Neural cell (in vitro differentiated cells): ENCODE data around the gene MAP2K7. TPM values are rescaled to one million over a fixed set of nuclear protein-coding genes. Genes with fewer than 3 reads are reported as not detected.

ENCODE experiments used
- H2AFZ ChIP-seq: fragments of 200-600, 300-800 bp; sonication (generic), shearing (Covaris generic); 2 replicates; pipeline ENCODE4 v1.6.0; 2014; ENCODE audit warnings: low read depth, mild to moderate bottlenecking, antibody characterized with exemption, low read length, moderate library complexity
- H3F3A ChIP-seq: fragments of 200-600 bp; shearing (Covaris generic); 2 replicates; pipeline ENCODE4 v1.6.1; 2016; ENCODE audit warnings: mild to moderate bottlenecking, moderate library complexity, mixed read lengths, antibody characterized with exemption, low read length; ENCODE audit not compliant: insufficient read depth, poor library complexity, severe bottlenecking
- H3K27ac ChIP-seq: fragments of 200-600, 300-800 bp; sonication (generic), shearing (Covaris generic); 2 replicates; pipeline ENCODE4 v1.5.1; 2014; ENCODE audit warnings: mild to moderate bottlenecking, low read length, moderate library complexity
- H3K27me3 ChIP-seq: fragments of 300-800, 200-600 bp; sonication (generic), shearing (Covaris generic); 2 replicates; pipeline ENCODE4 v1.6.0; 2014; ENCODE audit warnings: mild to moderate bottlenecking, low read depth, low read length, moderate library complexity; ENCODE audit not compliant: insufficient read depth
- H3K36me3 ChIP-seq: fragments of 300-800, 200-600 bp; sonication (generic), shearing (Covaris generic); 2 replicates; pipeline ENCODE4 v1.5.1; 2014; ENCODE audit warnings: mild to moderate bottlenecking, antibody characterized with exemption, low read length, moderate library complexity; ENCODE audit not compliant: insufficient read depth
- H3K4me2 ChIP-seq: fragments of 300-800, 200-600 bp; sonication (generic), shearing (Covaris generic); 2 replicates; pipeline ENCODE4 v1.6.0; 2014; ENCODE audit warnings: mild to moderate bottlenecking, low read length
- H3K4me3 ChIP-seq: fragments of 300-800, 200-600 bp; sonication (generic), shearing (Covaris generic); 2 replicates; pipeline ENCODE4 v1.5.1; 2014; ENCODE audit warnings: mild to moderate bottlenecking, low read length, moderate library complexity
- H3K79me2 ChIP-seq: fragments of 200-600 bp; shearing (Covaris generic); replicated peaks from 2 replicates; pipeline ENCODE4 v1.6.0; 2014; ENCODE audit warnings: mild to moderate bottlenecking, low read length, moderate library complexity; ENCODE audit not compliant: insufficient read depth
- H3K9ac ChIP-seq: fragments of 300-800, 200-600 bp; sonication (generic), shearing (Covaris generic); 2 replicates; pipeline ENCODE4 v1.6.1; 2016; ENCODE audit warnings: mild to moderate bottlenecking, low read length, mixed read lengths
- H3K9me2 ChIP-seq: fragments of 200-600 bp; shearing (Covaris generic); 2 replicates; pipeline ENCODE4 v1.6.1; 2016; ENCODE audit warnings: mild to moderate bottlenecking, low read length, mixed read lengths; ENCODE audit not compliant: insufficient read depth
- H3K9me3 ChIP-seq: fragments of 200-600, 300-800 bp; sonication (generic), shearing (Covaris generic); 2 replicates; pipeline ENCODE4 v1.6.1; 2016; ENCODE audit warnings: mild to moderate bottlenecking, mixed run types, low read length, moderate library complexity, mixed read lengths
- H4K20me1 ChIP-seq: fragments of 200-600 bp; shearing (Covaris generic); 2 replicates; pipeline ENCODE4 v1.6.1; 2016; ENCODE audit warnings: mild to moderate bottlenecking, mixed run types; ENCODE audit not compliant: insufficient read depth
- EP300 ChIP-seq: fragments of 450-650 bp; conservative IDR thresholded peaks from 2 replicates; pipeline ENCODE4 v1.6.1; 2014; ENCODE audit warnings: antibody characterized with exemption, mild to moderate bottlenecking, moderate library complexity; ENCODE audit not compliant: poor library complexity, severe bottlenecking
- EZH2 ChIP-seq: fragments of 200-600, 300-800 bp; shearing (Covaris generic), sonication (generic); IDR thresholded peaks from 2 replicates; pipeline ENCODE4 v1.6.1; 2014; ENCODE audit warnings: antibody characterized with exemption, low read length, borderline replicate concordance, mild to moderate bottlenecking; ENCODE audit not compliant: insufficient read depth, poor library complexity, severe bottlenecking
- MXI1 ChIP-seq: fragments of 450-650 bp; conservative IDR thresholded peaks from 2 replicates; pipeline ENCODE4 v1.6.1; 2014; ENCODE audit warnings: antibody characterized with exemption, mild to moderate bottlenecking; ENCODE audit not compliant: poor library complexity, severe bottlenecking
- POLR2AphosphoS5 ChIP-seq: IDR thresholded peaks from 2 replicates; pipeline ENCODE4 v1.6.1; 2012
- RAD21 ChIP-seq: fragments of 450-650 bp; conservative IDR thresholded peaks from 2 replicates; pipeline ENCODE4 v1.6.1; 2014; ENCODE audit warnings: antibody characterized with exemption, mild to moderate bottlenecking, moderate library complexity
- SMC3 ChIP-seq: fragments of 450-650 bp; conservative IDR thresholded peaks from 2 replicates; pipeline ENCODE4 v1.6.1; 2014; ENCODE audit warnings: antibody characterized with exemption, mild to moderate bottlenecking, moderate library complexity; ENCODE audit not compliant: poor library complexity
- TAF1 ChIP-seq: IDR thresholded peaks from 2 replicates; pipeline ENCODE4 v1.6.1; 2012; ENCODE audit warnings: low read depth
- polyA plus RNA-seq: library from polyadenylated mRNA; depleted of rRNA; stranded (reverse); fragments of >200 nt; gene quantifications from 2 replicates; pipeline ENCODE4 v1.2.3, GENCODE V29; 2014
- TF ChIP-seq, protein P1 (sequence below): IDR thresholded peaks from 2 replicates; pipeline ENCODE4 v1.6.1; 2012; ENCODE audit warnings: borderline replicate concordance
- TF ChIP-seq, protein P2 (sequence below): fragments of 450-650 bp; IDR thresholded peaks from 2 replicates; pipeline ENCODE4 v1.5.1; 2014; ENCODE audit warnings: antibody characterized with exemption, mild to moderate bottlenecking, moderate library complexity; ENCODE audit not compliant: poor library complexity, severe bottlenecking

The MAP2K7 gene
- polyA plus RNA-seq, 1 donor from 2014 or later: 9.2 TPM

DNA sequence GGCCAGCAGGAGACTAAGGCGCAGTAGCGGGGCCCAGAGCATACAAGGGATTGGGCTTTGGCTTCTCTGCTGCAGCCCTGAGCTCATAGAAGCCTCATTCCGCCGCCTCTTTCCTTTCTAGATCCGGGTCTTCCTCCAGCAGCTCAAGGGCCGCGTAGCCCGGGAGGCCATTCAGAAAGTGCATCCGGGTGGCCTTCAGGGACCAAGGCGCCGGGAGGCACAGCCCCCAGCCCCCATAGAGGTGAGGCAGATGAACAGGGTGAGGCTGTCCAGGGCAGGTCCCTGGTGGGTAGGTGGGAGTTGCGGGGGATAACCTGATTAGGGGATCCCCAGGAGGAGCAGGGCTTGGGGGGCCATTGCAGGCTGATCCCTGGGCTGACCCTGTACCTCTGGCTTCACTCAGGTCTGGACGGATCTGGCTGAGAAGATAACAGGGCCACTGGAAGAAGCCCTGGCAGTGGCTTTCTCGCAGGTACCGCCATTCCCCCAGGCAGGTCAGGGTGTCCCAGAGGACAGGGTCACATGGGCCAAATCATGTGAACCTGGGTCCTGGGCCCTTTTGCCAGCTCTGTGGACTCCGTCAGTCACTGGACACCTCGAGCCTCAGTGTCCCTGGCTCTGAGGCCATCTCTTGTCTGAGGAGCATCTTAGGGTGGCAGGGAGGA is 17.8 kb downstream of the MAP2K7 start:
- Histone ChIP-seq H3K27me3 (peaks cover 24% of the 10 kb centered on the region), H3K9ac (peak overlapping the region; percentile 26), H3K4me3 (peak overlapping the region; percentile 85), H2AFZ (no peak overlapping the region), H3K9me3 (no peaks in the 10 kb centered on the region), H3F3A (no peaks in the 10 kb centered on the region), H3K4me2 (peak overlapping the region; percentile 13), H3K79me2 (peaks cover 14% of the 10 kb centered on the region), H3K9me2 (no peaks in the 10 kb centered on the region), H4K20me1 (peaks cover 10% of the 10 kb centered on the region), H3K36me3 (no peaks in the 10 kb centered on the region), H3K27ac (peak overlapping the region; percentile 49)
- no peak for TF ChIP-seq SMC3
- TF ChIP-seq, protein P1, sequence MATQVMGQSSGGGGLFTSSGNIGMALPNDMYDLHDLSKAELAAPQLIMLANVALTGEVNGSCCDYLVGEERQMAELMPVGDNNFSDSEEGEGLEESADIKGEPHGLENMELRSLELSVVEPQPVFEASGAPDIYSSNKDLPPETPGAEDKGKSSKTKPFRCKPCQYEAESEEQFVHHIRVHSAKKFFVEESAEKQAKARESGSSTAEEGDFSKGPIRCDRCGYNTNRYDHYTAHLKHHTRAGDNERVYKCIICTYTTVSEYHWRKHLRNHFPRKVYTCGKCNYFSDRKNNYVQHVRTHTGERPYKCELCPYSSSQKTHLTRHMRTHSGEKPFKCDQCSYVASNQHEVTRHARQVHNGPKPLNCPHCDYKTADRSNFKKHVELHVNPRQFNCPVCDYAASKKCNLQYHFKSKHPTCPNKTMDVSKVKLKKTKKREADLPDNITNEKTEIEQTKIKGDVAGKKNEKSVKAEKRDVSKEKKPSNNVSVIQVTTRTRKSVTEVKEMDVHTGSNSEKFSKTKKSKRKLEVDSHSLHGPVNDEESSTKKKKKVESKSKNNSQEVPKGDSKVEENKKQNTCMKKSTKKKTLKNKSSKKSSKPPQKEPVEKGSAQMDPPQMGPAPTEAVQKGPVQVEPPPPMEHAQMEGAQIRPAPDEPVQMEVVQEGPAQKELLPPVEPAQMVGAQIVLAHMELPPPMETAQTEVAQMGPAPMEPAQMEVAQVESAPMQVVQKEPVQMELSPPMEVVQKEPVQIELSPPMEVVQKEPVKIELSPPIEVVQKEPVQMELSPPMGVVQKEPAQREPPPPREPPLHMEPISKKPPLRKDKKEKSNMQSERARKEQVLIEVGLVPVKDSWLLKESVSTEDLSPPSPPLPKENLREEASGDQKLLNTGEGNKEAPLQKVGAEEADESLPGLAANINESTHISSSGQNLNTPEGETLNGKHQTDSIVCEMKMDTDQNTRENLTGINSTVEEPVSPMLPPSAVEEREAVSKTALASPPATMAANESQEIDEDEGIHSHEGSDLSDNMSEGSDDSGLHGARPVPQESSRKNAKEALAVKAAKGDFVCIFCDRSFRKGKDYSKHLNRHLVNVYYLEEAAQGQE: no peak
- no peak for TF ChIP-seq TAF1
- TF ChIP-seq POLR2AphosphoS5: no peak
- TF ChIP-seq EZH2: no peak
- TF ChIP-seq MXI1: no peak
- TF ChIP-seq RAD21: no peak
- TF ChIP-seq EP300: no peak

DNA sequence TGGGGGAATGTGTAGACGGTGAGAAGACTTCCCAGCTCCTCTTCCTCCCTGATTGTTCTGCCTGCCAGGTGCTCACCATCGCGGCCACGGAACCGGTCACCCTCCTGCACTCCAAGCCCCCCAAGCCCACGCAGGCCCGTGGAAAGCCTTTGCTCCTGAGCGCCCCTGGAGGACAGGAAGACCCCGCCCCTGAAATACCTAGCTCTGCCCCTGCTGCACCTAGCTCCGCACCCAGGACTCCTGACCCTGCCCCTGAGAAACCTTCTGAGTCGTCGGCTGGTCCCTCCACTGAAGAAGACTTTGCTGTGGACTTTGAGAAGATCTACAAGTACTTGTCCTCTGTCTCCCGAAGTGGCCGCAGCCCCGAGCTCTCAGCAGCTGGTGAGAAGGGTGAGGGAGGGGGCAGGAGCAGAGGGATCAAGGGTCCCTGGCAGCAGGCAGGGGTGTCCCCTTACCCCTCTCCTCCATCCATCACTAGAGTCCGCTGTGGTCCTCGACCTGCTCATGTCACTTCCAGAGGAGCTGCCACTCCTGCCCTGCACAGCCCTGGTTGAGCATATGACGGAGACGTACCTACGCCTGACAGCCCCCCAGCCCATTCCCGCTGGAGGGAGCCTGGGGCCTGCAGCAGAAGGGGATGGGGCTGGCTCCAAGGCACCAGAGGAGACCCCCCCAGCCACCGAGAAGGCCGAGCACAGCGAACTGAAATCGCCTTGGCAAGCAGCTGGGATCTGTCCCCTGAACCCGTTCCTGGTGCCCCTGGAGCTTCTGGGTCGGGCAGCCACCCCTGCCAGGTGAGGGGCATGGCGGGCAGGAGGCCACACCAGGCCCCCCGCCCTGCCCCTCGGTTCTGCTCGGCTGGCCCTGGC is 18.5 kb downstream of the MAP2K7 start:
- TF ChIP-seq EP300 (no peak), SMC3 (no peak), POLR2AphosphoS5 (no peak), RAD21 (no peak), EZH2 (no peak), MXI1 (no peak), TAF1 (no peak)
- TF ChIP-seq, protein P2, sequence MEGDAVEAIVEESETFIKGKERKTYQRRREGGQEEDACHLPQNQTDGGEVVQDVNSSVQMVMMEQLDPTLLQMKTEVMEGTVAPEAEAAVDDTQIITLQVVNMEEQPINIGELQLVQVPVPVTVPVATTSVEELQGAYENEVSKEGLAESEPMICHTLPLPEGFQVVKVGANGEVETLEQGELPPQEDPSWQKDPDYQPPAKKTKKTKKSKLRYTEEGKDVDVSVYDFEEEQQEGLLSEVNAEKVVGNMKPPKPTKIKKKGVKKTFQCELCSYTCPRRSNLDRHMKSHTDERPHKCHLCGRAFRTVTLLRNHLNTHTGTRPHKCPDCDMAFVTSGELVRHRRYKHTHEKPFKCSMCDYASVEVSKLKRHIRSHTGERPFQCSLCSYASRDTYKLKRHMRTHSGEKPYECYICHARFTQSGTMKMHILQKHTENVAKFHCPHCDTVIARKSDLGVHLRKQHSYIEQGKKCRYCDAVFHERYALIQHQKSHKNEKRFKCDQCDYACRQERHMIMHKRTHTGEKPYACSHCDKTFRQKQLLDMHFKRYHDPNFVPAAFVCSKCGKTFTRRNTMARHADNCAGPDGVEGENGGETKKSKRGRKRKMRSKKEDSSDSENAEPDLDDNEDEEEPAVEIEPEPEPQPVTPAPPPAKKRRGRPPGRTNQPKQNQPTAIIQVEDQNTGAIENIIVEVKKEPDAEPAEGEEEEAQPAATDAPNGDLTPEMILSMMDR: no peak
- TF ChIP-seq, protein P1: no peak
- Histone ChIP-seq H3K9me3 (no peaks in the 10 kb centered on the region), H3K4me3 (no peak overlapping the region), H3K36me3 (no peaks in the 10 kb centered on the region), H3F3A (no peaks in the 10 kb centered on the region), H3K79me2 (peaks cover 14% of the 10 kb centered on the region), H4K20me1 (peaks cover 10% of the 10 kb centered on the region), H2AFZ (no peak overlapping the region), H3K27ac (no peak overlapping the region), H3K4me2 (no peak overlapping the region), H3K9me2 (no peaks in the 10 kb centered on the region), H3K9ac (no peak overlapping the region), H3K27me3 (peaks cover 16% of the 10 kb centered on the region)
